HepG2 (cell line): ENCODE measurements around the gene CLDN17. TPM values are rescaled to one million over a fixed set of nuclear protein-coding genes. Genes with fewer than 3 reads are reported as not detected.

ENCODE experiments used
- ATAC-seq: fragments of 200-7000 bp; cut with Tn5 transposase; 3 replicates; pipeline ENCODE4 v1.9.1; 2020; ENCODE audit warnings: mild to moderate bottlenecking, moderate library complexity
- BruUV-seq: library from RNA; stranded (reverse); fragments of 400-500 nt; replicated peaks from 2 replicates; lab custom pipeline; 2021; lab: Mats Ljungman, UMichigan
- CTCF ChIA-PET: fragments of 300-600 bp; formaldehyde crosslinking; extraction: SDS; loops from one replicate; lab custom pipeline; 2021; ENCODE audit warnings: low total read pairs, inconsistent platforms, low intra/inter-chr PET ratio; lab: Yijun Ruan, JAX
- POLR2A ChIA-PET: fragments of 350-600 bp; sonication (Branson Sonifier 250); formaldehyde crosslinking; loops from one replicate; lab custom pipeline; 2020; ENCODE audit warnings: antibody characterized with exemption, inconsistent platforms; lab: Yijun Ruan, JAX
- DNase-seq: peaks from one replicate; pipeline ENCODE4 v3.0.0-alpha.2; 2015; ENCODE audit warnings: low spot score
- FAIRE-seq: peaks from 3 replicates; lab custom pipeline; 2011; peaks lifted over from hg19 to GRCh38; lab: Jason Lieb, UNC
- H2AFZ ChIP-seq: one replicate; pipeline ENCODE4 v1.6.1; 2011; ENCODE audit warnings: low read length, inconsistent platforms
- H3K27ac ChIP-seq: fragments of 300-600 bp; 3 replicates; pipeline ENCODE4 v1.8.0; 2011; ENCODE audit warnings: mixed run types, mild to moderate bottlenecking, mixed read lengths, low read length, inconsistent platforms; ENCODE audit not compliant: insufficient read depth; ENCODE audit errors: extremely low read length
- H3K27me3 ChIP-seq, 2 experiments: fragments of 200-600 bp in 1 of 2; 2 replicates in 1 of 2; 3 replicates in 1 of 2; pipeline versions ENCODE4 v1.6.0 to v1.8.0; 2011; ENCODE audit warnings: low read length in 2 of 2, mild to moderate bottlenecking in 2 of 2, moderate library complexity in 2 of 2, inconsistent platforms in 1 of 2; ENCODE audit not compliant: insufficient read depth in 2 of 2, control insufficient read depth in 1 of 2
- H3K36me3 ChIP-seq, 2 experiments: fragments of 200-600 bp in 1 of 2; replicated peaks in 1 of 2; 2 replicates in 1 of 2; 3 replicates in 1 of 2; pipeline versions ENCODE4 v1.5.1 to v1.8.0; 2011; ENCODE audit warnings: low read length in 2 of 2, inconsistent platforms in 1 of 2; ENCODE audit not compliant: insufficient read depth in 2 of 2, control insufficient read depth in 1 of 2
- H3K4me1 ChIP-seq: 2 replicates; pipeline ENCODE4 v1.5.1; 2012; ENCODE audit warnings: low read length, inconsistent platforms; ENCODE audit not compliant: insufficient read depth
- H3K4me2 ChIP-seq: 2 replicates; pipeline ENCODE4 v1.6.0; 2011; ENCODE audit warnings: low read depth, low read length, inconsistent platforms
- H3K4me3 ChIP-seq, 3 experiments: fragments of 200-600 bp in 1 of 3; sonication (generic), shearing (Covaris generic) in 1 of 3; replicated peaks in 1 of 3; 2 replicates each; pipeline ENCODE4 v1.5.1; 2011 to 2016; ENCODE audit warnings: low read length in 3 of 3, inconsistent platforms in 2 of 3, low read depth in 2 of 3, mild to moderate bottlenecking in 2 of 3, control low read depth in 1 of 3, mixed read lengths in 1 of 3; ENCODE audit not compliant: insufficient read depth in 1 of 3
- H3K79me2 ChIP-seq: one replicate; pipeline ENCODE4 v1.6.1; 2011; ENCODE audit warnings: low read length, inconsistent platforms; ENCODE audit not compliant: insufficient read depth
- H3K9ac ChIP-seq: 2 replicates; pipeline ENCODE4 v1.6.0; 2011; ENCODE audit warnings: mild to moderate bottlenecking, low read depth, low read length, inconsistent platforms; ENCODE audit not compliant: insufficient read depth
- H3K9me3 ChIP-seq: 2 replicates; pipeline ENCODE4 v1.5.1; 2012; ENCODE audit warnings: mild to moderate bottlenecking, low read length
- H4K20me1 ChIP-seq: 2 replicates; pipeline ENCODE4 v1.6.0; 2011; ENCODE audit warnings: inconsistent platforms, mild to moderate bottlenecking, low read length, moderate library complexity; ENCODE audit not compliant: insufficient read depth
- CENPX ChIP-seq: sonication (generic); formaldehyde crosslinking; IDR thresholded peaks from 2 replicates; pipeline ENCODE4 v1.9.0; 2021; ENCODE audit warnings: mild to moderate bottlenecking, missing genetic modification reagents, moderate library complexity
- CREB1 ChIP-seq, 2 experiments: fragments of 450-650 bp in 1 of 2; IDR thresholded peaks; 2 replicates each; pipeline ENCODE4 v1.6.1; 2016 to 2017; ENCODE audit warnings: control low read depth in 1 of 2, mild to moderate bottlenecking in 1 of 2, missing compliant biosample characterization in 1 of 2, missing genetic modification characterization in 1 of 2
- ERF ChIP-seq: IDR thresholded peaks from 2 replicates; pipeline ENCODE4 v1.6.1; 2018; ENCODE audit warnings: missing biosample characterization, missing genetic modification reagents
- GTF3A ChIP-seq: sonication (generic); formaldehyde crosslinking; conservative IDR thresholded peaks from 2 replicates; pipeline ENCODE4 v1.4.0; 2020; ENCODE audit warnings: mild to moderate bottlenecking, missing genetic modification reagents
- HES4 ChIP-seq: sonication (generic); formaldehyde crosslinking; IDR thresholded peaks from 2 replicates; pipeline ENCODE4 v1.9.0; 2021; ENCODE audit warnings: mild to moderate bottlenecking, missing genetic modification reagents, borderline replicate concordance
- HNF4A ChIP-seq: sonication (generic); formaldehyde crosslinking; IDR thresholded peaks from 2 replicates; pipeline ENCODE4 v1.4.0; 2020; ENCODE audit warnings: missing genetic modification reagents
- POLR2AphosphoS5 ChIP-seq: IDR thresholded peaks from 2 replicates; pipeline ENCODE4 v1.6.1; 2012; ENCODE audit warnings: low read depth, low read length
- RFX1 ChIP-seq: fragments of 450-650 bp; IDR thresholded peaks from 2 replicates; pipeline ENCODE4 v1.6.1; 2017
- TAF1 ChIP-seq: sonication (generic); formaldehyde crosslinking; IDR thresholded peaks from 2 replicates; pipeline ENCODE4 v1.4.0; 2020; ENCODE audit warnings: missing genetic modification reagents
- TBP ChIP-seq: sonication (generic); formaldehyde crosslinking; IDR thresholded peaks from 2 replicates; pipeline ENCODE4 v1.5.0; 2020; ENCODE audit warnings: missing genetic modification reagents
- YEATS4 ChIP-seq: sonication (generic); formaldehyde crosslinking; IDR thresholded peaks from 2 replicates; pipeline ENCODE4 v1.4.0; 2020; ENCODE audit warnings: missing genetic modification reagents, borderline replicate concordance
- ZBTB1 ChIP-seq: sonication (generic); formaldehyde crosslinking; IDR thresholded peaks from 2 replicates; pipeline ENCODE4 v1.4.0; 2020; ENCODE audit warnings: missing genetic modification reagents, borderline replicate concordance
- ZNF350 ChIP-seq: sonication (generic); formaldehyde crosslinking; IDR thresholded peaks from 2 replicates; pipeline ENCODE4 v1.4.0; 2020; ENCODE audit warnings: mild to moderate bottlenecking, low read depth, missing genetic modification reagents, borderline replicate concordance
- ZNF484 ChIP-seq: sonication (generic); formaldehyde crosslinking; IDR thresholded peaks from 2 replicates; pipeline ENCODE4 v1.5.1; 2020; ENCODE audit warnings: mild to moderate bottlenecking, low read depth, missing genetic modification reagents, borderline replicate concordance
- ZSCAN9 ChIP-seq: IDR thresholded peaks from 2 replicates; pipeline ENCODE4 v1.6.1; 2016; ENCODE audit warnings: borderline replicate concordance
- WGBS: methylation state at CpG from one replicate; pipeline ENCODE4 v1.1.6; 2017; ENCODE audit warnings: low lambda C conversion rate; 5-methylcytosine and 5-hydroxymethylcytosine counted together
- in situ Hi-C: cut with HindIII; loops from 2 replicates; pipeline ENCODE4 v1.10.0; 2017; ENCODE audit warnings: low pct_unique_long_range_greater_than_20kb; ENCODE audit not compliant: extremely low pct_ligation_motif_present
- intact Hi-C: fragments of 100-400 bp; cut with micrococcal nuclease; formaldehyde crosslinking; loops from one replicate; pipeline ENCODE4 v1.10.0; 2022; ENCODE audit not compliant: unreplicated experiment
- polyA plus RNA-seq, 8 experiments: library from polyadenylated mRNA; depleted of rRNA in 3 of 8; stranded (reverse) in 7 of 8; unstranded in 1 of 8; fragments of >200 nt; fragmentation: Illumina TruSeq in 4 of 8; extraction: Trizol in 4 of 8; gene quantifications; 2 replicates each; pipeline versions ENCODE4 v1.2.1 to v1.2.3, GENCODE V29; 2011 to 2016; ENCODE audit warnings: low read depth in 4 of 8, missing spikeins in 1 of 8, mixed read lengths in 1 of 8; ENCODE audit not compliant: insufficient read depth in 1 of 8
- total RNA-seq, 5 experiments: library from RNA; depleted of rRNA; stranded (reverse); fragments of >200 nt; fragmentation: Illumina TruSeq; extraction: Trizol; gene quantifications; 2 replicates each; pipeline ENCODE4 v1.2.3, GENCODE V29; 2016; ENCODE audit warnings: low read depth in 1 of 5

Gene CLDN17
- total and polyA plus RNA-seq, 2 of the 13 experiments (the other 11 are each of a cell fraction or from before 2014, with no cell fraction given), result not detected

GRCh38 chr21:30146558-30147282, 19.9 kb downstream of the CLDN17 start:
- H3K9ac ChIP-seq, result no peak overlapping the region
- H3K4me2 ChIP-seq, result no peak overlapping the region
- TF ChIP-seq POLR2AphosphoS5 (no peak), YEATS4 (CRISPR knock-in tag) (no peak), ZSCAN9 (CRISPR knock-in tag) (no peak), ZNF350 (CRISPR knock-in tag) (no peak), CENPX (CRISPR knock-in tag) (no peak), TAF1 (CRISPR knock-in tag) (no peak), RFX1 (no peak), ZNF484 (CRISPR knock-in tag) (no peak), HNF4A (CRISPR knock-in tag) (no peak), ZBTB1 (CRISPR knock-in tag) (no peak), HES4 (CRISPR knock-in tag) (no peak), CREB1 (IDR thresholded peaks at IDR 0.05) (no peak), CREB1 (CRISPR knock-in tag; IDR thresholded peaks at IDR 0.05) (no peak), TBP (CRISPR knock-in tag) (no peak), GTF3A (CRISPR knock-in tag) (no peak), ERF (CRISPR knock-in tag) (no peak)
- H3K27ac ChIP-seq, result no peak overlapping the region
- FAIRE-seq (no peak), DNase-seq (no peak), ATAC-seq (no peak)
- H3K9me3 ChIP-seq, result peaks cover 84% of the 10 kb centered on the region
- H4K20me1 ChIP-seq, result no peaks in the 10 kb centered on the region
- CTCF ChIA-PET, result no interaction called here
- no peaks in the 10 kb centered on the region for H3K27me3 ChIP-seq
- no TSS peak for BruUV-seq
- intact Hi-C loops (no loop called here), in situ Hi-C loops (no loop called here)
- 43% methylated on average over 15 of the region's 16 CpGs for WGBS
- no peak overlapping the region for H3K4me3 ChIP-seq
- no peaks in the 10 kb centered on the region for H3K4me1 ChIP-seq
- no peaks in the 10 kb centered on the region for H3K79me2 ChIP-seq
- no peaks in the 10 kb centered on the region for H3K36me3 ChIP-seq
- POLR2A ChIA-PET, result no interaction called here
- no peak overlapping the region for H2AFZ ChIP-seq
